ENCODE results near the gene ZBTB16.

DNA sequence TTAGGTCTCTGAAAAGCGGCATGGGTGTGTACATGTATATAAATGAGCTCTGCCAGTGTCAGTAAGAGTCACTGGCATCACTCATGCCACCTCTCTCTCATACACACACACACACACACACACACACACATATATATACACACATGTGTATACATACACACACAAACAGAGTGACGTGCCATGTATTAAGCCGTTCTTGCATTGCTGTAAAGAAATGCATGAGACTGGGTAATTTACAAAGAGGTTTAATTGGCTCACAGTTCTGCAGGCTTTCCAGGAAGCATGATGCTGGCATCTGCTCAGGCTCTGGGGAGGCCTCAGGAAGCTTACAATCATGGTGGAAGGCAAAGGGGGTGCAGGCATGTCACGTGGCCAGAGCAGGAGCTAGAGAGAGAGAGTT lies 131.1 kb downstream of the ZBTB16 start:
- TF ChIP-seq, protein P1, sequence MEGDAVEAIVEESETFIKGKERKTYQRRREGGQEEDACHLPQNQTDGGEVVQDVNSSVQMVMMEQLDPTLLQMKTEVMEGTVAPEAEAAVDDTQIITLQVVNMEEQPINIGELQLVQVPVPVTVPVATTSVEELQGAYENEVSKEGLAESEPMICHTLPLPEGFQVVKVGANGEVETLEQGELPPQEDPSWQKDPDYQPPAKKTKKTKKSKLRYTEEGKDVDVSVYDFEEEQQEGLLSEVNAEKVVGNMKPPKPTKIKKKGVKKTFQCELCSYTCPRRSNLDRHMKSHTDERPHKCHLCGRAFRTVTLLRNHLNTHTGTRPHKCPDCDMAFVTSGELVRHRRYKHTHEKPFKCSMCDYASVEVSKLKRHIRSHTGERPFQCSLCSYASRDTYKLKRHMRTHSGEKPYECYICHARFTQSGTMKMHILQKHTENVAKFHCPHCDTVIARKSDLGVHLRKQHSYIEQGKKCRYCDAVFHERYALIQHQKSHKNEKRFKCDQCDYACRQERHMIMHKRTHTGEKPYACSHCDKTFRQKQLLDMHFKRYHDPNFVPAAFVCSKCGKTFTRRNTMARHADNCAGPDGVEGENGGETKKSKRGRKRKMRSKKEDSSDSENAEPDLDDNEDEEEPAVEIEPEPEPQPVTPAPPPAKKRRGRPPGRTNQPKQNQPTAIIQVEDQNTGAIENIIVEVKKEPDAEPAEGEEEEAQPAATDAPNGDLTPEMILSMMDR (conservative IDR thresholded peaks at IDR 0.05), result no peak
- TF ChIP-seq EZH2 (IDR thresholded peaks at IDR 0.05; ENCODE audit: low read depth), result no peak
